GM19023 (cell line): Measurements from ENCODE around the gene MELK.

Experiments
- ATAC-seq: cut with Tn5 transposase; IDR thresholded peaks from one replicate; pipeline ENCODE4 v1.9.1; 2021; ENCODE audit warnings: mild to moderate bottlenecking, moderate library complexity; ENCODE audit not compliant: unreplicated experiment

Gene MELK

DNA sequence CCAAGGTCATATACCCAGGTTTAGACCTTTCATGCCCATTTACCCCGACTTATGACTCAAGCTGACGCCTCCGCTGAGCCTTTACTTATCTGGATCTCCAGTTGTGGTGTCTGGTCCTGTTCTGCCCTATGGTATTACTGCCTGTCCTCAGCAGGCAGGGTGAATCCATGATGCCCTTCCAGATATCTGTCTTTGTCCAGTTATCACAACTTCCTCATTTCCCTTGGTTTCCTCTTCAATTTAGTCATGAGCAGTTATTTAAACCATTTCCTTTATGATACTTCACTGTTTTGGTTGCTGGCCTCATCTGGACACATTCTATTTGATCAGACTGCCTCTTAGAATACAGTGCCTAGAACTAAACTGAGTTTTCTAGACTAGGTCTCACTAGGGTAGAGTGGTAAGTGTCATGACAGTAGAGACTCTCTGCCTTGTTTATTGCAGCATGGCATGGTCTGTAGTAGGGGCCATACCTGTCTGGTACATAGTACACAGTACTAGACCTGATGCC, 93.3 kb downstream of the MELK start:
- ATAC-seq, result no peak

DNA sequence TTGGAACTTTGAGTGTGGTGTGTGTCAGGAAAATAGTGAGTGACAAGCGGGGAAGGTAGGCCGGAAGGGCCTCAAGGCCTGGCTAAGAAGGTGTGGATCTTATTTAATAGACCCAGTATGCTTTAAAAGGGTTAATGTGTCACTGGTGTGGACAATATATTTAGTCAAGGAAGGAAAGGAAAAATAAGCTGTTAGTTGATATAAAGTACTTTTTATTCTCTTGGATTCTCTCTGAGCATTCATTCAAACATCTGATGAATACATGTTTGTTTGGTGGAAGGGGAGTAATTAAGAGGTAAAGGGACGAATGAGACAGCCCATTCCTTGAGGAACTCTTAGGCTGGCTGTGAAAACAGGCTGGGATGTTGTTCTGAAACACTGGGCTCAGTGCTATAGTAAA, 98.9 kb downstream of the MELK start:
- ATAC-seq, result no peak

DNA sequence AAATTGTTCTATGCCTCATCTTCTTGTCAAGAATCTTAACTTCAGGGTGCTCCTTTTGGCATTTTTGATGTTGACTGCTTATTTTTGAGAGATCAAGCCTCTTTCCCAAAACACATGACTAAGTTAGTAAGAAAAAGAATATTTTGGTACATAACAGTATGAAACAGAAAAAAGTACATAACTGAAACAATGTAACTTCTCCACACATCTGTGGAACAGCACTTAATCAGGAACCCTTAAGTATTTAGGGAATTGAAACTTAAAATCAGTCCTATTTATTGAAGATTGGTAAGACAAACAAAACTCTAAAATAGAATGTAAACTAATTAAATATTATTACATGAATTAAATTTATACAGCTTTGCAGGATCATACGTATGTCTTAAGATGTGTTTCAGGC, 103.4 kb downstream of the MELK start:
- ATAC-seq, result no peak

DNA sequence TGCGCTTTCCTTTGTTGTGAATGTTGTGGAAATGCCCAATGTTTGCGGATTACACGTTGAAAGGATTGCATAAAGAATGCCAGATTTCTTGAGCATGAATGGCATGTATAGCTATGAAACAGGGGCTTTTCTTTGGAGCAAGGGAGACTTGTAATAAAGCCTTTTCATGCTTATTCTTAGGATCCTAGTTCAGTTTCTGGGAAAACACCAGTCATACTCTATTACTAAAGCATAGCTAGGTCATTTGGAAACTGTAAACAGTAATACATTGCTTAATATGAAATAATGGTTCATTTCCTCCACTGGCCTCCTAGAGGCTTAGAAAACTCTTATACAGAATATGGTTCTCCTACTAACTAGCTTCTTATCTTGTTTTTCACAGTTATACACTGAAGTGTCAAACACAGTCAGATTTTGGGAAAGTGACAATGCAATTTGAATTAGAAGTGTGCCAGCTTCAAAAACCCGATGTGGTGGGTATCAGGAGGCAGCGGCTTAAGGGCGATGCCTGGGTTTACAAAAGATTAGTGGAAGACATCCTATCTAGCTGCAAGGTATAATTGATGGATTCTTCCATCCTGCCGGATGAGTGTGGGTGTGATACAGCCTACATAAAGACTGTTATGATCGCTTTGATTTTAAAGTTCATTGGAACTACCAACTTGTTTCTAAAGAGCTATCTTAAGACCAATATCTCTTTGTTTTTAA, 104.2 kb downstream of the MELK start:
- no peak for ATAC-seq

DNA sequence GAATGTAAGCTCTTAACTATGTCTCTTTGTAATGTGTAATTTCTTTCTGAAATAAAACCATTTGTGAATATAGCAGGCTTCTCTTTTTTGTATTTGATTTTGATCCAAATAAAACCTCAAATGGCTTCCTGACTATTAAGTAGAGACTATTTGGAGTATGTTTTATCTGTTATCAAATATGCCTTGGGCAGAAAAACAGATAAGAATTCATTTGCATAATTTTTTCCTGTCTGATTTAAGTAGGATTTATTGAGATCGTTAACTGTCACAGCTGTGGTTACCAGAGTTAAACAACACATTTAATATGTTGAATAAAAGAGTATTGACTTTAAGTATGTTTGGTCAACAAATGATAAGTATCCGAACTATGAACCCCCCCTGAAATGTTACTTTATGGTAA, 104.9 kb downstream of the MELK start:
- no peak for ATAC-seq

DNA sequence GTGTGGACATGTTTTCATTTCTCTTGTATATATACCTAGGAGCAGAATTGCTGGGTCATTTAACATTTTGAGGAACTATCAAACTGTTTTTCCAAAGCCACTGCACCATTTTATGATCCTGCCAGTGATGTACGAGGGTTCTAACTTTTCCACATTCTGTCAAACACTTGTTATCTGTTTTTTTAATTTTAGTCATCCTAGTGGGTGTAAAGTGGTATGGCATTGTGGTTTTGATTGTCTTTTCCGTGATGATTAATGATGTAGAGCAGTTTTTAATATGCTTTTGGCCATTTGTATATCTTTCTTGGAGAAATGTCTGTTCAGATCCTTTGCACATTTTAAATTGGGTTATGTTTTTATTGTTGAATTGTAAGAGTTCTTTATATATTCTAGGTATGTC, 107.0 kb downstream of the MELK start:
- ATAC-seq, result no peak

DNA sequence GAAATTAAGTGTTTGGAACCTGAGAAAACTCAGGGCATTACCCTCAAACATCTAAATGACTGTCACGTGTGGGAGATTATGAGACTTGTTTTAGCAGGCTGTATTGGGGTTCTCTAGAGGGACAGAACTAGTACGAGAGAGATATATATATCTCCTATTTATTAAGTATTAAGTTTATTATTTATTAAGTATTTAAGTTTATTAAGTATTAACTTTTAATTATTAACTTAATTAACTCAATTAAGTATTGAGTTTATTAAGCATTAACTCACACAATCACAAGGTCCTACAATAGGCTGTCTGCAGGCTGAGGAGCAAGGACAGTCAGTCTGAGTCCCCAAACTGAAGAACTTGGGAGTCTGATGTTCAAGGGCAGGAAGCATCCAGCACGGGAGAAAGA, 113.8 kb downstream of the MELK start:
- no peak for ATAC-seq

DNA sequence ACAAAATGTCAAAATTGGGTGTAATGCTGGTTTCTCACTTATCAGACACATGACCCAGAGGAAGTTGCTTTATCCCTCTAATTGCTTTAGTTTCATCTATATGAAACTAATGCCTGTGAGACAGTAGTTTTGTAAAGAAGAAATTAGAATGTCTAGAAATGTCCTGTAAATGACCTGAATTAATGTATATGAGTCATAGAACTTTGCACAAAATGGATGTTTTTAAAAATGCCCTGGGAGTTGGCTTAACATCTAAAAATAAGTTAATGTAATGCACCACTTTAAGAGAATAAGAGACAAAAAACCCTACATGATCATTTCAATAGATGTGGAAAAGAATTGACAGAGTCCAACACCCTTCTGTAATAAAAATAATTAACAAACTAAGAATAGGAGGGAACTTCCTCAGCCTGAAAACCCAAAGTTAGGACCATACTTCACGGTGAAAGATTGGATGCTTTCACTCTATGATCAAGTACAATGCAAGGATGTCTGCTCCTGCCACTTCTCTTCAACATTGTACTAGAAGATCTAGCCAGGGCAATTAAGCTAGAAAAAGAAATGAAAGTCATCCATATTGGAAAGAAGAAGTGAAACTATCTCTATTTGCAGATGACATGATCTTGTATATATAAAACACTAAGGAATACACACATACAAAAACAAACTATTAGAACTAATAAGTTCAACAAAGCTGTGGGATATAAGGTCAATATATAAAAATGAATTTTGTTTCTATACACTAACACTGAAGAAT, 117.9 kb downstream of the MELK start:
- no peak for ATAC-seq

DNA sequence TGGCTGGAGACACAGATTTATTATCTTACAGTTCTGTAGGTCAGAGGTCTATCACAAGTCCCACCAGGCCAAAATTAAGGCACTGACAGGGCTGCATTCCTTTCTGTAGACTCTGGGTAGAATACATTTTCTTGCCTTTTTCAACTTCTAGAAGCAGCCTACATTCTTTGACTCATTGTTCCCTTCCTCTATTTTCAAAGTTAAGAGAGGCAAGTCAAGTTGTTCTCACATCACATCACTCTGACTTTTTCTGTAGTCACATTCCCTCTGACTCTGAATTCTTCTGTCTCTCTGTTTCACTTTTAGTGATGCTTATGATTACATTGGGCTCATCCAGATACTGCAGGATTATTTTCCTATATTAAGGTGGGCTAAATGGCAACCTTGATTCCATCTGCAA, 119.0 kb downstream of the MELK start:
- ATAC-seq, result no peak

DNA sequence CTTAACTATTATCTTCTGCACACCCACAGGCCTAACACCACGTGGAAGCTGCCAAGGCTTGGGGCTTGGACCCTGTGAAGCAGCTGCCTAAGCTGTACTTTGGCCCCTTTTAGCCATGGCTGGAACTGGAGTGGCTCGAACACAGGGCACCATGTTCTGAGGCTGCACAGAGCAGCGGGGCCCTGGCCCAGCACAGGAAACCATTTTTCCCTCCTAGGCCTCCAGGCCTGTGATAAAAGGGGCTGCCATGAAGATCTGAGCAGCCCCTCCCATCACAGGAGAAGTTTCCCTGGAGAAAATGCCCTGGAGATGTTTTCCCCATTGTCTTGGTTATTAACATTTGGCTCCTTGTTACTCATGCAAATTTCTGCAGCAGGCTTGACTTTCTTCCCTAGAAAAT, 126.3 kb downstream of the MELK start:
- no peak for ATAC-seq

DNA sequence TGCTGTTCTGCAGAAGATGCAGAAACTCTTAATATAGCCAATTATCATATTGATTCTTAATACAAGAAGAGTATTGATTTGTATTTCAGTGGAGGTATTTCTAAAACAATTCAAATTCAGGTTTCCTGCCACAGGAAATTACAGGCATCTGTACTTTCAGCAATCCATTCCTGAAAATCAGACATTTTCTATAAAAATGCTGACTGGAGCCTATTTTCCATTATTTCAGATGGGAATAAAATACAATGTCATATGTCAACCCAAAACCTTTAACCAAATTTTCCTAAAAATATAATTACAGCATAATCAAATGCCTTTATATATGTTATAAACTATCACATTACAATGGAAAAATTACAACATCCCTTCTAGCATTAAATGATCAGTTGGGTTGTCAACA, 131.5 kb downstream of the MELK start:
- ATAC-seq, result no peak

DNA sequence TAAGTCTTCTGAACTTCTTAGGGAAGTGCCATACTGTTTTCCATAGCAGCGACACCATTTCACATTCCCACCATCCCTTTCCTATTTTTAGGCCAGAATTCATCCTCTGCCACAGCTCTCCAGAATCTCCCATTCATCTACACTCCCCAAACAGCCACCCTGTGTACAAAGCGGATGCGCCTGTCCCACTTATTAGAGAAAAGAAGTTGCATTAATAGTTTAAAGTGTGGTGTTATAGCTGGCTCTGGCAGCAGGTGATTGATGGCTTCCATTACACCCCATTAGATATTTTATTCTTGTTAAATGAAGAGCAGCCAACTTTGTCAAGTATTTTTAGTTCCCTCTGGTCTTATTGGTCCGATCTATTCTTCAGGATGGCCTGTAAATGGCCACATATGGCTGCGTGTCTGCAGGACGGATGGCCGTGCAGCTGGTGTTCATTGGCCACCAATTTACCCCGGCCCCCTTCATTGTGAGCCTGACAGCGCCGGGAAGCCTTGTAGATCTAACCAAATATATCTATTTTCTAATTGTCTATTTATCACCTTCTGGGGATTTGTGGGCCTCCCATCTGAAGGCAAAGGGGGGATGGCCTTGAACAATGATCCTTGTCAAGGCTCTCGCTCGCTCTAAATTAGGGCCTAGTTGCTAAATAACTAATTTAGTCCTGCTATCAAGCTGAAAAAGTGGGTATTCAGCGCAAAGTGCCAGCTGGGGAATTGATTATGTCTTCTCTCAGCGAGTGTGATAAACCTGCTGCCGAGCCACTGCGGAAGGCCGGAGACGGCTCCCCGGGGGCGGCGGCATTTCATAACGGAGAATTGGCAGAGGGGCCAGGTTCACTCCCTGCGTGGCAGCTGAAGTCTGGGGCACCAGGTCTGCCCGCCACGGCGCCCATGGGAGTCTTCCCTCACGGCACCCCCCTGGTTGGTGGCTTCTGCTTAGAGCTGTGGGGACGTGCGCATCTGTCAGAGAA, 141.1 kb downstream of the MELK start:
- ATAC-seq, result no peak

DNA sequence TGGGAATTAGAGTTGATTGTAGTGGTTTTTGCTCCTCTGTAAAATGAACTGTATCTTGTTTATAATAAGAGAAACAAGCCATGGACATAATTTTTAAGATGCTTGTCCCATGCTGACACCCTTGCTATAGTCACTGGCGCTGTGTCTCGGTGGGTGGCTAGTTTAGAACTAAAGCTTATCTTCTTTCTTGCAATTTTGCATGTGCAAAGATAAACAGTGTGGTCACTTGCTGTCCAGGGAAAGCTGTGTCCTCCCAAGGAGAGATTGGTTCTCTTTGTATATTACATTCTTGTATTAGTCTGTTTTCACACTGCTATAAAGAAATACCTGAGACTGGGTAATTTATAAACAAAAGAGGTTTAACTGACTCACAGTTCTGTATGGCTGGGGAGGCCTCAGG, 143.8 kb downstream of the MELK start:
- no peak for ATAC-seq

DNA sequence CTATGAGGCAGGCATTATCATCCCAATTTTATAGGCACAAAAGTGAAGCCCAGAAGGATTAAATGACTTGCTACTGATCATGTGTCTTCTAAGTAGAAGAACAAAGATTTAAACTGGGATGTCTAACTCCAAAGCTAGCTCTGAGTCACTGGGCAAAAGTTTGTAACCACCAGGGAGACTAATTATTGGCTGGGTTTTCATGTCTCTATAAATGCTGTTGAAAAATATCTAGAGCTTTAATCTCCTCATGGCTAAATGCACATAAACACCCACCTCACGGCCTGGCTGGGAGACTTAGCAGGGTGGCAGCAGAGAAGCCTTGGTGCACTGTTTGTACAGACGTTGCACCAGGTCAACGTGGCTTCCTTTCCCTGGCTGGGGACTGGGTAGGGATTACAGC, 144.6 kb downstream of the MELK start:
- no peak for ATAC-seq

DNA sequence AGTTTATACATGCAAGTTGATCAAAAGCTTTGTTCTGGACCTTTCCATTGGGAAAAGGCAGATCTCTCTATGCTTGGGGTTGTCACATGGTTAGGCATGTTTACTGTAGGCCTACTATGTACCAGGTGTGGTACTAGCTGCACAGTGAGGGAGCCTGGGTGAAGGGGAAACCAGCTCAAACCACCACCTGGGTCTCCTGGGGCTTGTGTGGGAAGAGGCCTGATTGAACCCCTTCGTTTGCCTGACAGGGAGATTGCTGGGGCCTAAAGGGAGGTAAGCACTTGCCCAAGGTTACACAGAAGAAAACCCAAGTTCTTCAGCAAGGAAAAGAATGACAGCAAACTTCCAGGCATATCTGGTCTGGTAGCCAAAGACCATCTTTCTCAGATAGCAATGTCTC, 145.9 kb downstream of the MELK start:
- no peak for ATAC-seq

DNA sequence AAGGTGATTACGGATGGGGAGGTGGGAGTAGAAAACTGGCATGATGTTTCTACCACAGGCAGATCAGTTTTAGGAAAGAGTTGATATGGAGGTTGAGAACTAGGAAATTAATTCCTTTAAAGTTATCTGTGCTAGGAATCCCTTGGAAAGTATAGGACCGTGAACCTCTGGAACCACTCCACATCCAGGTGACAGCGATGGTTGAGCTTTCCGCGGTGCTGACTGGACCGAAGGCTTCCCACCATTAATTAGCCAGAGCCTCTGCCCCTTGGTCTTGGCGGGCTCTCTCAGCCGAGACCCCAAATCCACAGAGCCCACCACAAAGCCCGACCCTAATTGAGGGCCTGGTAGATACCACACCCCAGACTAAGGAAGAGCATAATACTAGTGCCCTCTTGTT, 147.3 kb downstream of the MELK start:
- no peak for ATAC-seq

DNA sequence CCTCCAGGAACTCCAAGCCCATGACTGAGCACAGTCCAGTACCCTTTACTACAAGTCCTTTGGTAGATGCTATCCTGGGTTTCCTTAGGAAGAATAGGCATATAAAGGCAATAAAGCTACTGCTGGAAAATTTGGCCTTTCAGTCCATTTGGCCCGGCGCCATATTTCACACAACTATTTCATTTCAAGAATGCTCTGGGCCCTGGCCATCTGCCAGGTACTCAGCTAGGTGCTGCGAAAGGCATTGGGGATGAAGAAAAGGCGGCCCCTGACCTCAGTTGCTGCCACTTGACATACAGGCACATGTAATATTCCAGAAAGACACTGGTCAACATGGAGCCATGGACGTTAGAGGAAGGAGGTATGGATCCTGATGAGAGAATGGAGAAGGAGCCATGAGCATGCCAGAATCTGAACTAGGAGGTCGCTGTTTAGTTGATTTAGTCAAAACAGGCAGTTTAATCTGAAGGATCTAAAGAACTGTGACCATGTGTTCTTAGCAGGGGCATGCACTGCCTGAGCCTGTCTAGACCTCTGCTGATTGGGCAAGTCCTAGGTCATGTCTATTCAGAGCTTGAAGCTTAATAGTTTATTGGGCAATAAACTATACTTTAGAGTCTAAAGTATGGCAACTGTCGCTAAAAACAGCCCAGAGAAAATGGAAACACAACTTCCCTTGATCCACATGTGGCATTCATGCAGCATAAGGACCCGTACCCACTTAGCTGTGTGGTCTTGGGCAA, 149.3 kb downstream of the MELK start:
- ATAC-seq, result no peak

DNA sequence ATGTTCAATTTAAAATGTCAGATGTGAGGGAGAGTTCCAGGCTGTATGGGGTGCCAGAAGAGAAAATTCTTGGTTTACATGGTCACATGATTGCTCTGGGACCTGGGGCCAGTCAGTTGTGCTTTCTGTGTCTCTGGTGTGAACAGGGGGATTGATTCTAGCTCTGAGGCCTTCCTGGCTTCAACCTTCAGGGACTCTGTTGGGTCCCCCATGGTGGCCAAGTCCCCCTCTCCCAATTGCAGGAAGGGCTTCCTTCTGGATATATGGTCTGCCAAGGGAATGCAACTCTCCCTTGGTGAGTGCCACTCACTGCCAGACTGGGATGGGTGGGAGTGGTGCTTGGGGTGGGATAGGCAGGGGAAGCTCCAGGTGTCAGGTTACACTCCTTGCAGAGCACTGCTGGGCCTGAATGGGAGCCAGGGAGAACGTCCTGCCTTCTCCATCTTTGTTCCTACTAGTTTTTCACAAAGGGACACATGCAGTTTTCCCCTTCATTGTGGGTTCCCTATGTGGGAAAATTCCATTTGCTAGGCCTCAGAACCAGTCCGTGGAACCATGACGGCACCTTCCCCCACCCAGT, 153.2 kb downstream of the MELK start:
- ATAC-seq, result no peak
